HepG2 (cell line): ENCODE measurements around the gene KLF3. TPM values are rescaled to one million over a fixed set of nuclear protein-coding genes. Genes with fewer than 3 reads are reported as not detected.

Source experiments
- ATF7-NPFF ChIP-seq: sonication (generic); formaldehyde crosslinking; IDR thresholded peaks from 2 replicates; pipeline ENCODE4 v1.8.1; 2023; ENCODE audit warnings: mild to moderate bottlenecking, low read depth, missing genetic modification reagents, moderate library complexity
- HDAC1 ChIP-seq: sonication (generic); formaldehyde crosslinking; IDR thresholded peaks from 2 replicates; pipeline ENCODE4 v1.5.1; 2020; ENCODE audit warnings: mild to moderate bottlenecking, missing genetic modification reagents
- TBX2 ChIP-seq: sonication (generic); formaldehyde crosslinking; IDR thresholded peaks from 2 replicates; pipeline ENCODE4 v1.5.0; 2020; ENCODE audit warnings: missing genetic modification reagents, mild to moderate bottlenecking, borderline replicate concordance
- ZBTB40 ChIP-seq, 2 experiments: fragments of 450-650 bp in 1 of 2; sonication (generic) in 1 of 2; formaldehyde crosslinking in 1 of 2; IDR thresholded peaks; 2 replicates each; pipeline versions ENCODE4 v1.6.1 to v1.8.0; 2016 to 2022; ENCODE audit warnings: antibody characterized with exemption in 1 of 2, mild to moderate bottlenecking in 1 of 2, missing genetic modification reagents in 1 of 2
- ZNF329 ChIP-seq: sonication (generic); formaldehyde crosslinking; IDR thresholded peaks from 2 replicates; pipeline ENCODE4 v1.9.0; 2021; ENCODE audit warnings: low read depth, mild to moderate bottlenecking, missing genetic modification reagents
- polyA plus RNA-seq, 8 experiments: library from polyadenylated mRNA; depleted of rRNA in 3 of 8; stranded (reverse) in 7 of 8; unstranded in 1 of 8; fragments of >200 nt; fragmentation: Illumina TruSeq in 4 of 8; extraction: Trizol in 4 of 8; gene quantifications; 2 replicates each; pipeline versions ENCODE4 v1.2.1 to v1.2.3, GENCODE V29; 2011 to 2016; ENCODE audit warnings: low read depth in 4 of 8, missing spikeins in 1 of 8, mixed read lengths in 1 of 8; ENCODE audit not compliant: insufficient read depth in 1 of 8
- total RNA-seq, 5 experiments: library from RNA; depleted of rRNA; stranded (reverse); fragments of >200 nt; fragmentation: Illumina TruSeq; extraction: Trizol; gene quantifications; 2 replicates each; pipeline ENCODE4 v1.2.3, GENCODE V29; 2016; ENCODE audit warnings: low read depth in 1 of 5
- TF ChIP-seq, protein P1 (sequence below): sonication (generic); formaldehyde crosslinking; IDR thresholded peaks from 2 replicates; pipeline ENCODE4 v1.8.0; 2022; ENCODE audit warnings: low read depth, missing genetic modification reagents
- TF ChIP-seq, protein P2 (sequence below): sonication (generic); formaldehyde crosslinking; IDR thresholded peaks from 2 replicates; pipeline ENCODE4 v1.4.0; 2020; ENCODE audit warnings: missing genetic modification reagents, mild to moderate bottlenecking, borderline replicate concordance
- TF ChIP-seq, protein P3 (sequence below): sonication (generic); formaldehyde crosslinking; IDR thresholded peaks from 2 replicates; pipeline ENCODE4 v1.5.1; 2020; ENCODE audit warnings: mild to moderate bottlenecking, missing genetic modification reagents, moderate library complexity

Gene KLF3
- total and polyA plus RNA-seq, 2 of the 13 experiments (the other 11 are each of a cell fraction or from before 2014, with no cell fraction given): 29.1 to 37.8 TPM

DNA sequence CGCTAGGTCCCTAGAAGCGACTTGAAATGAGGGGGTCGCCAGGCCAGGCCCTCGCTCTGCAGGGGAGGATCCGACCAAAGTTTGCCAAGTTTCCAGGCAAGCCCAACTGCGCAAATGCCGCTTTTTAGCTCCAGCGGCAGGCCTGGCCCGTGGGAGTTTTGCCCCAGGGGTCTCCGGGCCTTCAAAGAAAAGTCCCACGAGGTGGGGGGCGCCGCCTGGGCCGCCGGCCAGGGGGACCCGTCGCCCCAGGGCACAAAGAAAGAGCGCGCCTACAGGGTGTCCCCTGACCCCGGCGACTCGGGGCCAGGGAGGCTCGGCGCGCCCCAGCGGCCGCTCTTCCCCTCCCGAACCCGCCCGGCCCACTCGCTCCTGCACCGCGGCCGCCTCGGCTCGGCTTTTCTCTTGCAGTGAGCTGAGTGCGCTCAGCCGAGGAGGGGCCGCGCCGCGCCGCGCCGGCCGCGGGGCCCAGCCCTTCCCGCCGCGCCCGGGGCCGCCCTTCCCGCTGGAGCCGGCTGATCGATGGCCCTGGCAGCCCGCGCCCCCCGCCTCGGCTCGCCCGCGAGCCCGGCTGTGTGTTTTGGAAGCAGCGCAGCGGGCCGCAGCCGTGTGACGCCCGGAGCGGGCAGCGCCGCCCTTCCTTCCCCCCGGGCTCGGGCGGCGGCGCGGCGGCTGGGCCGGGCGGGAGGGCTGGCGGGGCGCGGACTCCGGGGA lies 754 bp upstream of the KLF3 start (continued):
- TF ChIP-seq, protein P1, sequence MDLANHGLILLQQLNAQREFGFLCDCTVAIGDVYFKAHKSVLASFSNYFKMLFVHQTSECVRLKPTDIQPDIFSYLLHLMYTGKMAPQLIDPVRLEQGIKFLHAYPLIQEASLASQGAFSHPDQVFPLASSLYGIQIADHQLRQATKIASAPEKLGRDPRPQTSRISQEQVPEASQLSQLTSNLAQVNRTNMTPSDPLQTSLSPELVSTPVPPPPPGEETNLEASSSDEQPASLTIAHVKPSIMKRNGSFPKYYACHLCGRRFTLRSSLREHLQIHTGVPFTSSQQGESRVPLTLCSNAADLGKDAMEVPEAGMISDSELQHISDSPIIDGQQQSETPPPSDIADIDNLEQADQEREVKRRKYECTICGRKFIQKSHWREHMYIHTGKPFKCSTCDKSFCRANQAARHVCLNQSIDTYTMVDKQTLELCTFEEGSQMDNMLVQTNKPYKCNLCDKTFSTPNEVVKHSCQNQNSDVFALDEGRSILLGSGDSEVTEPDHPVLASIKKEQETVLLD (CRISPR knock-in tag): 0 out of 2 replicates have a peak, but pooled peaks have one; percentile 14
- TF ChIP-seq, protein P2, sequence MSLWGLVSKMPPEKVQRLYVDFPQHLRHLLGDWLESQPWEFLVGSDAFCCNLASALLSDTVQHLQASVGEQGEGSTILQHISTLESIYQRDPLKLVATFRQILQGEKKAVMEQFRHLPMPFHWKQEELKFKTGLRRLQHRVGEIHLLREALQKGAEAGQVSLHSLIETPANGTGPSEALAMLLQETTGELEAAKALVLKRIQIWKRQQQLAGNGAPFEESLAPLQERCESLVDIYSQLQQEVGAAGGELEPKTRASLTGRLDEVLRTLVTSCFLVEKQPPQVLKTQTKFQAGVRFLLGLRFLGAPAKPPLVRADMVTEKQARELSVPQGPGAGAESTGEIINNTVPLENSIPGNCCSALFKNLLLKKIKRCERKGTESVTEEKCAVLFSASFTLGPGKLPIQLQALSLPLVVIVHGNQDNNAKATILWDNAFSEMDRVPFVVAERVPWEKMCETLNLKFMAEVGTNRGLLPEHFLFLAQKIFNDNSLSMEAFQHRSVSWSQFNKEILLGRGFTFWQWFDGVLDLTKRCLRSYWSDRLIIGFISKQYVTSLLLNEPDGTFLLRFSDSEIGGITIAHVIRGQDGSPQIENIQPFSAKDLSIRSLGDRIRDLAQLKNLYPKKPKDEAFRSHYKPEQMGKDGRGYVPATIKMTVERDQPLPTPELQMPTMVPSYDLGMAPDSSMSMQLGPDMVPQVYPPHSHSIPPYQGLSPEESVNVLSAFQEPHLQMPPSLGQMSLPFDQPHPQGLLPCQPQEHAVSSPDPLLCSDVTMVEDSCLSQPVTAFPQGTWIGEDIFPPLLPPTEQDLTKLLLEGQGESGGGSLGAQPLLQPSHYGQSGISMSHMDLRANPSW (CRISPR knock-in tag): no peak
- TF ChIP-seq TBX2 (CRISPR knock-in tag) (peak; percentile 36; the same call in 1 of the 2 replicates), ZNF329 (CRISPR knock-in tag) (0 out of 2 replicates have a peak, but pooled peaks have one; percentile 29), HDAC1 (CRISPR knock-in tag) (0 out of 2 replicates have a peak, but pooled peaks have one; percentile 14), ZBTB40 (IDR thresholded peaks at IDR 0.05) (no peak), ZBTB40 (CRISPR knock-in tag; IDR thresholded peaks at IDR 0.05) (0 out of 2 replicates have a peak, but pooled peaks have one; percentile 38), ATF7-NPFF (CRISPR knock-in tag) (peak; percentile 57; the same call in 1 of the 2 replicates)
- TF ChIP-seq, protein P3, sequence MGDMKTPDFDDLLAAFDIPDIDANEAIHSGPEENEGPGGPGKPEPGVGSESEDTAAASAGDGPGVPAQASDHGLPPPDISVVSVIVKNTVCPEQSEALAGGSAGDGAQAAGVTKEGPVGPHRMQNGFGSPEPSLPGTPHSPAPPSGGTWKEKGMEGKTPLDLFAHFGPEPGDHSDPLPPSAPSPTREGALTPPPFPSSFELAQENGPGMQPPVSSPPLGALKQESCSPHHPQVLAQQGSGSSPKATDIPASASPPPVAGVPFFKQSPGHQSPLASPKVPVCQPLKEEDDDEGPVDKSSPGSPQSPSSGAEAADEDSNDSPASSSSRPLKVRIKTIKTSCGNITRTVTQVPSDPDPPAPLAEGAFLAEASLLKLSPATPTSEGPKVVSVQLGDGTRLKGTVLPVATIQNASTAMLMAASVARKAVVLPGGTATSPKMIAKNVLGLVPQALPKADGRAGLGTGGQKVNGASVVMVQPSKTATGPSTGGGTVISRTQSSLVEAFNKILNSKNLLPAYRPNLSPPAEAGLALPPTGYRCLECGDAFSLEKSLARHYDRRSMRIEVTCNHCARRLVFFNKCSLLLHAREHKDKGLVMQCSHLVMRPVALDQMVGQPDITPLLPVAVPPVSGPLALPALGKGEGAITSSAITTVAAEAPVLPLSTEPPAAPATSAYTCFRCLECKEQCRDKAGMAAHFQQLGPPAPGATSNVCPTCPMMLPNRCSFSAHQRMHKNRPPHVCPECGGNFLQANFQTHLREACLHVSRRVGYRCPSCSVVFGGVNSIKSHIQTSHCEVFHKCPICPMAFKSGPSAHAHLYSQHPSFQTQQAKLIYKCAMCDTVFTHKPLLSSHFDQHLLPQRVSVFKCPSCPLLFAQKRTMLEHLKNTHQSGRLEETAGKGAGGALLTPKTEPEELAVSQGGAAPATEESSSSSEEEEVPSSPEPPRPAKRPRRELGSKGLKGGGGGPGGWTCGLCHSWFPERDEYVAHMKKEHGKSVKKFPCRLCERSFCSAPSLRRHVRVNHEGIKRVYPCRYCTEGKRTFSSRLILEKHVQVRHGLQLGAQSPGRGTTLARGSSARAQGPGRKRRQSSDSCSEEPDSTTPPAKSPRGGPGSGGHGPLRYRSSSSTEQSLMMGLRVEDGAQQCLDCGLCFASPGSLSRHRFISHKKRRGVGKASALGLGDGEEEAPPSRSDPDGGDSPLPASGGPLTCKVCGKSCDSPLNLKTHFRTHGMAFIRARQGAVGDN (CRISPR knock-in tag): peak; percentile 82
